ENCODE data around the gene PXDN. TPM values are rescaled to one million over a fixed set of nuclear protein-coding genes. Genes with fewer than 3 reads are reported as not detected.
"Not testable (repeated sequence)": the region's sequence is repeated elsewhere in the genome, so short reads cannot be mapped to it uniquely, and the experiment has no call there.

Gene PXDN
- total and polyA plus RNA-seq, 4 donors, result 10.6 to 109 (median 81.7) TPM

GRCh38 chr2:1780054-1780453 is 35.7 kb upstream of the PXDN start:
- ATAC-seq (ENCODE audit: low FRiP score); DNase-seq; H3K27ac ChIP-seq (ENCODE audit: low read depth in 1 of 2, low read length in 2 of 2); intact Hi-C loops (cut with DNase I); H3K36me3 ChIP-seq (ENCODE audit: control insufficient read depth in 1 of 2, insufficient read depth in 2 of 2, low read length in 1 of 2); H3K4me3 ChIP-seq (ENCODE audit: low read length in 2 of 2); H3K27me3 ChIP-seq (ENCODE audit: control insufficient read depth in 1 of 2, insufficient read depth in 2 of 2, low read length in 1 of 2); H3K9me3 ChIP-seq (ENCODE audit: control insufficient read depth, low read length); H3K4me1 ChIP-seq (ENCODE audit: control insufficient read depth in 1 of 2, insufficient read depth in 2 of 2, low read length in 2 of 2): not testable (repeated sequence)

- intact Hi-C loops (cut with DNase I), result no loop called here
- H3K27me3 ChIP-seq (ENCODE audit: control insufficient read depth in 1 of 2, insufficient read depth in 2 of 2, low read length in 1 of 2), result no peaks in the 10 kb centered on the region
- H3K9me3 ChIP-seq (ENCODE audit: control insufficient read depth, low read length), result no peaks in the 10 kb centered on the region
- no peak overlapping the region for H3K27ac ChIP-seq (ENCODE audit: low read depth in 1 of 2, low read length in 2 of 2)
- 89 to 92% methylated on average over 4 of the region's 4 CpGs for WGBS, 2 donors
- H3K36me3 ChIP-seq (ENCODE audit: control insufficient read depth in 1 of 2, insufficient read depth in 2 of 2, low read length in 1 of 2), result no peaks in the 10 kb centered on the region
- H3K4me1 ChIP-seq (ENCODE audit: control insufficient read depth in 1 of 2, insufficient read depth in 2 of 2, low read length in 2 of 2), result no peaks in the 10 kb centered on the region
- no peak for ATAC-seq (ENCODE audit: low FRiP score)
- no peak for DNase-seq
- no peak overlapping the region for H3K4me3 ChIP-seq (ENCODE audit: low read length in 2 of 2)
These were observed 34.3 kb upstream of the PXDN start for GRCh38 chr2:1778566-1778965.

GRCh38 chr2:1777781-1778180 is 33.5 kb upstream of the PXDN start:
- no peaks in the 10 kb centered on the region for H3K36me3 ChIP-seq (ENCODE audit: control insufficient read depth in 1 of 2, insufficient read depth in 2 of 2, low read length in 1 of 2)
- ATAC-seq (ENCODE audit: low FRiP score) (no peak), DNase-seq (no peak)
- 56 to 69% methylated on average over 5 of the region's 5 CpGs for WGBS, 2 donors
- no peaks in the 10 kb centered on the region for H3K9me3 ChIP-seq (ENCODE audit: control insufficient read depth, low read length)
- no peak overlapping the region for H3K4me3 ChIP-seq (ENCODE audit: low read length in 2 of 2)
- intact Hi-C loops (cut with DNase I), result no loop called here
- no peak overlapping the region for H3K27ac ChIP-seq (ENCODE audit: low read depth in 1 of 2, low read length in 2 of 2)
- H3K27me3 ChIP-seq (ENCODE audit: control insufficient read depth in 1 of 2, insufficient read depth in 2 of 2, low read length in 1 of 2), result no peaks in the 10 kb centered on the region
- H3K4me1 ChIP-seq (ENCODE audit: control insufficient read depth in 1 of 2, insufficient read depth in 2 of 2, low read length in 2 of 2), result no peaks in the 10 kb centered on the region

GRCh38 chr2:1777156-1777555 is 32.8 kb upstream of the PXDN start:
- WGBS, 2 donors, result 92 to 98% methylated on average over 2 of the region's 2 CpGs
- ATAC-seq (ENCODE audit: low FRiP score) (no peak), DNase-seq (peak in 1 of 2 donors; percentile 5)
- Histone ChIP-seq H3K36me3 (ENCODE audit: control insufficient read depth in 1 of 2, insufficient read depth in 2 of 2, low read length in 1 of 2) (no peaks in the 10 kb centered on the region), H3K4me3 (ENCODE audit: low read length in 2 of 2) (no peak overlapping the region), H3K4me1 (ENCODE audit: control insufficient read depth in 1 of 2, insufficient read depth in 2 of 2, low read length in 2 of 2) (no peaks in the 10 kb centered on the region), H3K27ac (ENCODE audit: low read depth in 1 of 2, low read length in 2 of 2) (no peak overlapping the region), H3K9me3 (ENCODE audit: control insufficient read depth, low read length) (no peaks in the 10 kb centered on the region), H3K27me3 (ENCODE audit: control insufficient read depth in 1 of 2, insufficient read depth in 2 of 2, low read length in 1 of 2) (no peaks in the 10 kb centered on the region)
- intact Hi-C loops (cut with DNase I), result no loop called here

GRCh38 chr2:1775511-1776035 is 31.3 kb upstream of the PXDN start:
- 94% methylated on average over 7 of the region's 7 CpGs for WGBS, 2 donors
- no peaks in the 10 kb centered on the region for H3K27me3 ChIP-seq (ENCODE audit: control insufficient read depth in 1 of 2, insufficient read depth in 2 of 2, low read length in 1 of 2)
- peak in 1 of 2 donors; percentile 22 for DNase-seq
- no peak for ATAC-seq (ENCODE audit: low FRiP score)
- H3K4me3 ChIP-seq (ENCODE audit: low read length in 2 of 2), result no peak overlapping the region
- no peak overlapping the region for H3K27ac ChIP-seq (ENCODE audit: low read depth in 1 of 2, low read length in 2 of 2)
- intact Hi-C loops (cut with DNase I), result no loop called here
- no peaks in the 10 kb centered on the region for H3K9me3 ChIP-seq (ENCODE audit: control insufficient read depth, low read length)
- H3K4me1 ChIP-seq (ENCODE audit: control insufficient read depth in 1 of 2, insufficient read depth in 2 of 2, low read length in 2 of 2), result no peaks in the 10 kb centered on the region
- H3K36me3 ChIP-seq (ENCODE audit: control insufficient read depth in 1 of 2, insufficient read depth in 2 of 2, low read length in 1 of 2), result no peaks in the 10 kb centered on the region

- Histone ChIP-seq H3K9me3 (ENCODE audit: control insufficient read depth, low read length) (no peaks in the 10 kb centered on the region), H3K36me3 (ENCODE audit: control insufficient read depth in 1 of 2, insufficient read depth in 2 of 2, low read length in 1 of 2) (no peaks in the 10 kb centered on the region), H3K4me3 (ENCODE audit: low read length in 2 of 2) (no peak overlapping the region), H3K27me3 (ENCODE audit: control insufficient read depth in 1 of 2, insufficient read depth in 2 of 2, low read length in 1 of 2) (no peaks in the 10 kb centered on the region), H3K27ac (ENCODE audit: low read depth in 1 of 2, low read length in 2 of 2) (no peak overlapping the region), H3K4me1 (ENCODE audit: control insufficient read depth in 1 of 2, insufficient read depth in 2 of 2, low read length in 2 of 2) (no peaks in the 10 kb centered on the region)
- DNase-seq (peak in 1 of 2 donors; percentile 26), ATAC-seq (ENCODE audit: low FRiP score) (no peak)
- intact Hi-C loops (cut with DNase I), result no loop called here
- WGBS, 2 donors, result 93 to 94% methylated on average over 3 of the region's 3 CpGs
These were observed 30.6 kb upstream of the PXDN start for GRCh38 chr2:1774929-1775328.

GRCh38 chr2:1773883-1774282 is 29.6 kb upstream of the PXDN start:
- peak overlapping the region in 1 of 2 donors; percentile 68 for H3K27ac ChIP-seq (ENCODE audit: low read depth in 1 of 2, low read length in 2 of 2)
- H3K27me3 ChIP-seq (ENCODE audit: control insufficient read depth in 1 of 2, insufficient read depth in 2 of 2, low read length in 1 of 2), result no peaks in the 10 kb centered on the region
- intact Hi-C loops (cut with DNase I), result no loop called here
- DNase-seq (peak in 1 of 2 donors; percentile 19), ATAC-seq (ENCODE audit: low FRiP score) (no peak)
- H3K9me3 ChIP-seq (ENCODE audit: control insufficient read depth, low read length), result no peaks in the 10 kb centered on the region
- H3K36me3 ChIP-seq (ENCODE audit: control insufficient read depth in 1 of 2, insufficient read depth in 2 of 2, low read length in 1 of 2), result no peaks in the 10 kb centered on the region
- WGBS, 2 donors, result 76 to 80% methylated on average over 7 of the region's 7 CpGs
- H3K4me1 ChIP-seq (ENCODE audit: control insufficient read depth in 1 of 2, insufficient read depth in 2 of 2, low read length in 2 of 2), result no peaks in the 10 kb centered on the region
- no peak overlapping the region for H3K4me3 ChIP-seq (ENCODE audit: low read length in 2 of 2)

GRCh38 chr2:1772471-1773267 is 28.4 kb upstream of the PXDN start:
- Histone ChIP-seq H3K4me1 (ENCODE audit: control insufficient read depth in 1 of 2, insufficient read depth in 2 of 2, low read length in 2 of 2) (no peaks in the 10 kb centered on the region), H3K36me3 (ENCODE audit: control insufficient read depth in 1 of 2, insufficient read depth in 2 of 2, low read length in 1 of 2) (no peaks in the 10 kb centered on the region), H3K9me3 (ENCODE audit: control insufficient read depth, low read length) (no peaks in the 10 kb centered on the region), H3K4me3 (ENCODE audit: low read length in 2 of 2) (no peak overlapping the region), H3K27ac (ENCODE audit: low read depth in 1 of 2, low read length in 2 of 2) (peak overlapping the region; percentile 16 to 89), H3K27me3 (ENCODE audit: control insufficient read depth in 1 of 2, insufficient read depth in 2 of 2, low read length in 1 of 2) (no peaks in the 10 kb centered on the region)
- intact Hi-C loops (cut with DNase I), result no loop called here
- DNase-seq (peak in 1 of 2 donors; percentile 26), ATAC-seq (ENCODE audit: low FRiP score) (no peak)
- WGBS, 2 donors, result 9 to 15% methylated on average over 8 of the region's 8 CpGs

GRCh38 chr2:1771626-1772280 is 27.4 kb upstream of the PXDN start:
- Histone ChIP-seq H3K4me1 (ENCODE audit: control insufficient read depth in 1 of 2, insufficient read depth in 2 of 2, low read length in 2 of 2) (no peaks in the 10 kb centered on the region), H3K27ac (ENCODE audit: low read depth in 1 of 2, low read length in 2 of 2) (peak overlapping the region; percentile 11 to 16), H3K27me3 (ENCODE audit: control insufficient read depth in 1 of 2, insufficient read depth in 2 of 2, low read length in 1 of 2) (no peaks in the 10 kb centered on the region), H3K9me3 (ENCODE audit: control insufficient read depth, low read length) (no peaks in the 10 kb centered on the region), H3K36me3 (ENCODE audit: control insufficient read depth in 1 of 2, insufficient read depth in 2 of 2, low read length in 1 of 2) (no peaks in the 10 kb centered on the region), H3K4me3 (ENCODE audit: low read length in 2 of 2) (no peak overlapping the region)
- intact Hi-C loops (cut with DNase I), result no loop called here
- ATAC-seq (ENCODE audit: low FRiP score) (no peak), DNase-seq (peak in 1 of 2 donors; percentile 46)
- WGBS, 2 donors, result 55 to 58% methylated on average over 3 of the region's 3 CpGs
